GM23248 (cell line): Measurements from ENCODE around the gene UBE3B.

Source experiments
- EZH2 ChIP-seq: fragments of 200-600 bp; sonication (generic); IDR thresholded peaks from 2 replicates; pipeline ENCODE4 v1.6.1; 2018; ENCODE audit warnings: antibody characterized with exemption, mild to moderate bottlenecking; ENCODE audit not compliant: insufficient read depth, poor library complexity, severe bottlenecking
- EZH2phosphoT487 ChIP-seq: fragments of 200-600 bp; sonication (generic); IDR thresholded peaks from 2 replicates; pipeline ENCODE4 v1.6.1; 2018; ENCODE audit warnings: antibody characterized with exemption, moderate library complexity, mild to moderate bottlenecking, low read depth; ENCODE audit not compliant: insufficient read depth

DNA sequence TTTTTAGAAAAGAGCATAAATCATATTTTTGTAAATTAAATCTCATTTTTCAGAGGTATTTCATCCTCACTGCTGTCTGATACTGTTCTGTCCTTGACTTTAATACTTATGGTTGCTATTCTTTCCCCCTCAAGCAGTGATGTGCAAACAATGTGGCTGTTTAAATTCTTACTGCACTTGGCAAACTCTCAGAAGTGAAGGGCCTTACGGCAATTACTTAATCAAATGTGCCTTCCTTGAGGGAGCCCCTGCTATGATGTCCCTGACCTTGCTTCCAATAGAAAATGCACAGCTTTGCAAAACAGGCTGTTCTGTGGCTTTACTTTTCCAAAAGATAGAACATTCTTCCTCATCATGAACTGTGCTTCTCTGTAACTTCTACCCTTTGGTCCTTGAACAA, 35.2 kb downstream of the UBE3B start:
- no peak for TF ChIP-seq EZH2
- no peak for TF ChIP-seq EZH2phosphoT487
